RWPE1 (cell line): ENCODE results near the gene KLK5.

Source experiments
- CTCF ChIA-PET: fragments of 350-600 bp; sonication (Branson Sonifier 250); formaldehyde crosslinking; extraction: SDS; loops from one replicate; lab custom pipeline; 2021; lab: Yijun Ruan, JAX
- POLR2A ChIA-PET: fragments of 400-600 bp; formaldehyde crosslinking; extraction: SDS; loops from one replicate; lab custom pipeline; 2020; ENCODE audit warnings: antibody characterized with exemption; ENCODE audit not compliant: low non-redundant PET; lab: Yijun Ruan, JAX
- DNase-seq: peaks from one replicate; pipeline ENCODE4 v3.0.0; 2012; ENCODE audit warnings: low spot score
- H3K27ac ChIP-seq: fragments of 450-650 bp; 2 replicates; pipeline ENCODE4 v1.5.1; 2017
- CTCF ChIP-seq: fragments of 450-650 bp; conservative IDR thresholded peaks from 2 replicates; pipeline ENCODE4 v1.5.1; 2017; ENCODE audit warnings: low read depth, mild to moderate bottlenecking

KLK5 gene

GRCh38 chr19:50981587-50982146 lies 28.8 kb upstream of the KLK5 start:
- ChIA-PET POLR2A (interaction anchor here (0.6 kb wide), 1 partner anchor 106 kb away, joined by 4 read pairs; no protein-coding TSS in a partner anchor), CTCF (no interaction called here)
- DNase-seq = no peak
- H3K27ac ChIP-seq = no peak overlapping the region
- no peak for TF ChIP-seq CTCF

DNA sequence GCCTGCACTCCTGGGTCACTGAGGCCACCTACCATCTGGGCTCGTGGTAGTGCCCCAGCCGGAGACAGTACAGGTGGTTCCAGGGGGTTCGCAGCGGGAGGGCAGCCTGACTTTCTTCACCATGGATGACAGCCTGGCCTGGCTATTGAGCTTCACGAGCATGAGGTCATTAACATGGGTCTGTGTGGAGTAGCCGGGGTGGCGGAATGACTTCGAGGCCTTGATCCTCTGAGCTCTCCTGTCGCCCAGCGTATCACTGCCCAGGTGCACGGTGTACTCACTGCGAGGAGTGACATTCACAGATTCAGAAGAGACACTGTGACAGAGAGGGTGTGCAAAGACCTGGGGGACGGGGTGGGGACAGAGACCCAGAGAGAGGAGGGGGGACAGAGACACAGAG lies 27.4 kb upstream of the KLK5 start:
- CTCF ChIA-PET = no interaction called here

GRCh38 chr19:50979758-50980157 lies 26.9 kb upstream of the KLK5 start:
- CTCF ChIA-PET = no interaction called here
- H3K27ac ChIP-seq = no peak overlapping the region
- TF ChIP-seq CTCF = no peak
- POLR2A ChIA-PET = no interaction called here
- no peak for DNase-seq

More for the DNA sequence above, 27.4 kb upstream of the KLK5 start:
- POLR2A ChIA-PET = no interaction called here
- no peak overlapping the region for H3K27ac ChIP-seq
- no peak for DNase-seq
- no peak for TF ChIP-seq CTCF

DNA sequence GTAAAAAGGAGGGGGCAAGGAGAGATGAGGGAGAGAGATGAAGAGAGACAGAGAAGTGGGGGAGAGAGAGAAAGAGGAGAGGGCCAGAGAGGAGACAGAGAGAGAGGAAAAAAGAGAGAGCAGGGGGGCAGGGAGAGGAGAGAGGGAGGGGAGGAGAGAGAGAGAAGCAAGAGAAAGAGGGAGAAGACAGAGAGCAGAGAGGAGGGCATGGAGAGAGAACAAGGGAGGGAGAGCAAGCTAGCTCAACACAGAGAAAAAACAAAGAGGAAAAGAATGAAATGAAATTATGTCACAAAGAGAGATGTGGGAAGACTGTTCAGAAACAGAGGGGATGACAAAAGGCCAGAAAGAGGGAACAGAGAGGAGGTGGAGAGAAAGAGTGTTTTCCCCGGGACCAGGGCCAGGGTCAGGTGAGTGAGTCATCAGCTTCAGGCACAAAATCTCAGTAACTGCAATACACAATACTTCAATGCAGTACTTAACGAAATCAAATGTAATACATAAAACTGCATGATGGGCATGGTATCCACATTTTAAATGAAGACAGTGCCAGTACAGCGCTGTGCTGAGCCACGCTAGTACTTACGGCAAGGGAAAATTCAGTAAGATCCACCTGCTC lies 26.0 kb upstream of the KLK5 start:
- no peak for TF ChIP-seq CTCF
- CTCF ChIA-PET = interaction anchor here (0.6 kb wide), 1 partner anchor 49 kb away, joined by 3 read pairs; no protein-coding TSS in a partner anchor
- no peak overlapping the region for H3K27ac ChIP-seq
- peak; percentile 54 for DNase-seq
- POLR2A ChIA-PET = no interaction called here

GRCh38 chr19:50977626-50978025 lies 24.8 kb upstream of the KLK5 start:
- CTCF ChIA-PET = no interaction called here

DNA sequence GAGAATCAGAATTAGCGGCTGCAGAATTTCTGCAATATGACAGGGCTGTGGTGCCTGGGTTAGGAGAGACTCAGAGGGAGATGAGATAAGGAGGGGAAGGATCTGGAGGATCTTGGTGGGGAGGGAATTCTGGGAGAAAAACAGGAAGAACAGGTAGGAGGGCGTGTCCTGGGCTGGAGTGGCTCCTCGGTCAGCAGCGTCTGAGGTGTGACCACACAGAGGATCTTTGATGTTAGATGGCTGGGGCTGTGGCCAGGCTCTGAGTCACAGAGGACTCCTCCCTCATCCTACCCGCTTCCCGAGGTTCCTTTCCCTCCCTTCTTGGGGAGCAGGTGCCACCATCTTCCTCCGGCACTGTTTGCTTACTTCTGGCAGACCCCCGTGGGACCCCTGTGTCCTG lies 22.9 kb upstream of the KLK5 start:
- peak; percentile 85 for DNase-seq

More at GRCh38 chr19:50977626-50978025, 24.8 kb upstream of the KLK5 start:
- no peak for DNase-seq
- TF ChIP-seq CTCF = no peak
- POLR2A ChIA-PET = no interaction called here
- H3K27ac ChIP-seq = no peak overlapping the region

More for the DNA sequence above, 22.9 kb upstream of the KLK5 start:
- H3K27ac ChIP-seq = no peak overlapping the region
- ChIA-PET CTCF (no interaction called here), POLR2A (no interaction called here)
- no peak for TF ChIP-seq CTCF
